ENCODE measurements around the gene FAM124A. TPM values are rescaled to one million over a fixed set of nuclear protein-coding genes. Genes with fewer than 3 reads are reported as not detected.

FAM124A gene
- total and polyA plus RNA-seq, 2 experiments from 2014 or later, result 37.7 to 109 TPM

DNA sequence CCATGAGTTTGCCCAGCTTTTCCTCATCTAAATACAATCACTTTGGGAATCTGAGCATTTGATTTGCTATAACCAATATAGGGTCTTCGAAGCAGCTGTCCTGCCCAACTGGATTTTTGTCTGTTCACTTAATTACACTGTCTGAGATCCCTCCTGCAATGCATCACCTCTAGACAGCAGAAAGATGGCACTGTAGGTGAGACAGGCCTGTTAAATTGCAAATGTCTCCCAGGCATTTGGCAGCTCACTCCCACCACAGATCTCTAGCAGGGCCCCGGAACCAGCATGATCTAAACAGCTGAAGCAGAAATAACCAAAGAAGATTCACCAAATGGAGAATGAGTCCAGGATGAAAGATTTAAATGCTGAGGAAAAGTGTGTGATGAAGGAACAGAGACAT, 75.4 kb downstream of the FAM124A start (continued):
- no peak for TF ChIP-seq EZH2 (IDR thresholded peaks at IDR 0.05; ENCODE audit: low read depth, unreplicated experiment)

DNA sequence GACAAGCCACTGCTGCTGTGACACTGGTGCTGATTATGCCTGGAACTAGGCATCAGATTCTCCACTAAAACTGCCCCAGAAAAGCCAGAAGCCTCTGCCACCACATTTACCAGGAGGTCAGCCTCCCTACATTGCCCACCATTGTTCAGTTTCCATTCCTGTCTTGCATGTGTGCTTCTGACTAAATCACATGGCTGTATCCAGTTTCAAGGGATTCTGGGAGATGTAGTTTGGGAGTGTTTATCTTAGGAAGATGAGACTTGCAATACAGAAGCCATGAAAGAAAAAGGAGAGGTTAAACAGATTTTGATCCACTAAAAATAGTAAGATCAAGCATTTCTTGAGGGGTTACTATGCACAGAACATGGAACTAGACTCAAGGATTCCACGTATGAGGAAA, 76.6 kb downstream of the FAM124A start:
- H3F3A ChIP-seq (replicated peaks; ENCODE audit: low read depth), result peaks cover 13% of the 10 kb centered on the region
- no peak overlapping the region for H2AFZ ChIP-seq
- H3K4me2 ChIP-seq, result no peak overlapping the region
- no peaks in the 10 kb centered on the region for H4K20me1 ChIP-seq (replicated peaks; ENCODE audit: insufficient read depth)
- no peaks in the 10 kb centered on the region; the same call in 1 of the 2 replicates for H3K36me3 ChIP-seq (ENCODE audit: insufficient read depth)
- Mint-ChIP-seq H3K4me3 (no peak overlapping the region), H3K27ac (no peak overlapping the region), H3K4me1 (peaks cover 60% of the 10 kb centered on the region), H3K36me3 (ENCODE audit: low read depth) (peaks cover 5% of the 10 kb centered on the region; the same call in 1 of the 3 replicates), H3K27me3 (ENCODE audit: insufficient read depth, low read depth, poor library complexity) (peaks cover 12% of the 10 kb centered on the region), H3K9me3 (no peaks in the 10 kb centered on the region)
- H3K9me2 ChIP-seq (ENCODE audit: insufficient read depth), result peaks cover 8% of the 10 kb centered on the region
- H3K4me3 ChIP-seq, result no peak overlapping the region
- DNase-seq (ENCODE audit: low spot score), result no peak
- H3K27me3 ChIP-seq (ENCODE audit: insufficient read depth), result no peaks in the 10 kb centered on the region
- TF ChIP-seq JUNB (IDR thresholded peaks at IDR 0.05; ENCODE audit: unreplicated experiment), result no peak
- no peak for TF ChIP-seq NANOG (IDR thresholded peaks at IDR 0.05; ENCODE audit: borderline replicate concordance)
- no peak for TF ChIP-seq STAT1 (IDR thresholded peaks at IDR 0.05; ENCODE audit: unreplicated experiment)
- TF ChIP-seq EZH2 (IDR thresholded peaks at IDR 0.05; ENCODE audit: low read depth, unreplicated experiment), result no peak
- TF ChIP-seq, protein P1, sequence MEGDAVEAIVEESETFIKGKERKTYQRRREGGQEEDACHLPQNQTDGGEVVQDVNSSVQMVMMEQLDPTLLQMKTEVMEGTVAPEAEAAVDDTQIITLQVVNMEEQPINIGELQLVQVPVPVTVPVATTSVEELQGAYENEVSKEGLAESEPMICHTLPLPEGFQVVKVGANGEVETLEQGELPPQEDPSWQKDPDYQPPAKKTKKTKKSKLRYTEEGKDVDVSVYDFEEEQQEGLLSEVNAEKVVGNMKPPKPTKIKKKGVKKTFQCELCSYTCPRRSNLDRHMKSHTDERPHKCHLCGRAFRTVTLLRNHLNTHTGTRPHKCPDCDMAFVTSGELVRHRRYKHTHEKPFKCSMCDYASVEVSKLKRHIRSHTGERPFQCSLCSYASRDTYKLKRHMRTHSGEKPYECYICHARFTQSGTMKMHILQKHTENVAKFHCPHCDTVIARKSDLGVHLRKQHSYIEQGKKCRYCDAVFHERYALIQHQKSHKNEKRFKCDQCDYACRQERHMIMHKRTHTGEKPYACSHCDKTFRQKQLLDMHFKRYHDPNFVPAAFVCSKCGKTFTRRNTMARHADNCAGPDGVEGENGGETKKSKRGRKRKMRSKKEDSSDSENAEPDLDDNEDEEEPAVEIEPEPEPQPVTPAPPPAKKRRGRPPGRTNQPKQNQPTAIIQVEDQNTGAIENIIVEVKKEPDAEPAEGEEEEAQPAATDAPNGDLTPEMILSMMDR (conservative IDR thresholded peaks at IDR 0.05; ENCODE audit: low read depth in 2 of 2), result no peak
- no peak for TF ChIP-seq ZNF462 (CRISPR knock-in tag; IDR thresholded peaks at IDR 0.05)
- TF ChIP-seq, protein P2, sequence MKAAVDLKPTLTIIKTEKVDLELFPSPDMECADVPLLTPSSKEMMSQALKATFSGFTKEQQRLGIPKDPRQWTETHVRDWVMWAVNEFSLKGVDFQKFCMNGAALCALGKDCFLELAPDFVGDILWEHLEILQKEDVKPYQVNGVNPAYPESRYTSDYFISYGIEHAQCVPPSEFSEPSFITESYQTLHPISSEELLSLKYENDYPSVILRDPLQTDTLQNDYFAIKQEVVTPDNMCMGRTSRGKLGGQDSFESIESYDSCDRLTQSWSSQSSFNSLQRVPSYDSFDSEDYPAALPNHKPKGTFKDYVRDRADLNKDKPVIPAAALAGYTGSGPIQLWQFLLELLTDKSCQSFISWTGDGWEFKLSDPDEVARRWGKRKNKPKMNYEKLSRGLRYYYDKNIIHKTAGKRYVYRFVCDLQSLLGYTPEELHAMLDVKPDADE (IDR thresholded peaks at IDR 0.05), result no peak
- no peak for TF ChIP-seq EZH2phosphoT487 (IDR thresholded peaks at IDR 0.05; ENCODE audit: unreplicated experiment)
- no peak for TF ChIP-seq ZNF114 (CRISPR knock-in tag; IDR thresholded peaks at IDR 0.05)
- TF ChIP-seq CREB1 (CRISPR knock-in tag; IDR thresholded peaks at IDR 0.05; ENCODE audit: low read depth), result no peak
- TF ChIP-seq, protein P3, sequence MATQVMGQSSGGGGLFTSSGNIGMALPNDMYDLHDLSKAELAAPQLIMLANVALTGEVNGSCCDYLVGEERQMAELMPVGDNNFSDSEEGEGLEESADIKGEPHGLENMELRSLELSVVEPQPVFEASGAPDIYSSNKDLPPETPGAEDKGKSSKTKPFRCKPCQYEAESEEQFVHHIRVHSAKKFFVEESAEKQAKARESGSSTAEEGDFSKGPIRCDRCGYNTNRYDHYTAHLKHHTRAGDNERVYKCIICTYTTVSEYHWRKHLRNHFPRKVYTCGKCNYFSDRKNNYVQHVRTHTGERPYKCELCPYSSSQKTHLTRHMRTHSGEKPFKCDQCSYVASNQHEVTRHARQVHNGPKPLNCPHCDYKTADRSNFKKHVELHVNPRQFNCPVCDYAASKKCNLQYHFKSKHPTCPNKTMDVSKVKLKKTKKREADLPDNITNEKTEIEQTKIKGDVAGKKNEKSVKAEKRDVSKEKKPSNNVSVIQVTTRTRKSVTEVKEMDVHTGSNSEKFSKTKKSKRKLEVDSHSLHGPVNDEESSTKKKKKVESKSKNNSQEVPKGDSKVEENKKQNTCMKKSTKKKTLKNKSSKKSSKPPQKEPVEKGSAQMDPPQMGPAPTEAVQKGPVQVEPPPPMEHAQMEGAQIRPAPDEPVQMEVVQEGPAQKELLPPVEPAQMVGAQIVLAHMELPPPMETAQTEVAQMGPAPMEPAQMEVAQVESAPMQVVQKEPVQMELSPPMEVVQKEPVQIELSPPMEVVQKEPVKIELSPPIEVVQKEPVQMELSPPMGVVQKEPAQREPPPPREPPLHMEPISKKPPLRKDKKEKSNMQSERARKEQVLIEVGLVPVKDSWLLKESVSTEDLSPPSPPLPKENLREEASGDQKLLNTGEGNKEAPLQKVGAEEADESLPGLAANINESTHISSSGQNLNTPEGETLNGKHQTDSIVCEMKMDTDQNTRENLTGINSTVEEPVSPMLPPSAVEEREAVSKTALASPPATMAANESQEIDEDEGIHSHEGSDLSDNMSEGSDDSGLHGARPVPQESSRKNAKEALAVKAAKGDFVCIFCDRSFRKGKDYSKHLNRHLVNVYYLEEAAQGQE (IDR thresholded peaks at IDR 0.05; ENCODE audit: unreplicated experiment), result no peak
- peaks cover 52% of the 10 kb centered on the region for H3K4me1 ChIP-seq (ENCODE audit: insufficient read depth)
- ATAC-seq, result no peak
- no peak overlapping the region for H3K27ac ChIP-seq (ENCODE audit: low read depth)
- no peaks in the 10 kb centered on the region for H3K79me2 ChIP-seq (replicated peaks; ENCODE audit: insufficient read depth)
